ENCODE results near the gene AIF1. TPM values are rescaled to one million over a fixed set of nuclear protein-coding genes. Genes with fewer than 3 reads are reported as not detected.

AIF1 gene
- total and polyA plus RNA-seq, 7 experiments from 2014 or later: 33.1 to 182 (median 71.0) TPM

- Histone ChIP-seq H3K27me3 (ENCODE audit: control insufficient read depth in 2 of 2, insufficient read depth in 2 of 2, low read length in 2 of 2) (no peaks in the 10 kb centered on the region), H3K36me3 (ENCODE audit: control insufficient read depth in 2 of 3, insufficient read depth in 3 of 3, low read length in 3 of 3) (no peaks in the 10 kb centered on the region), H3K9me3 (ENCODE audit: control insufficient read depth in 2 of 3, low read length in 3 of 3) (no peaks in the 10 kb centered on the region), H3K4me1 (ENCODE audit: control insufficient read depth in 2 of 2, insufficient read depth in 2 of 2, low read length in 2 of 2) (peaks cover 0 to 23% of the 10 kb centered on the region in 2 donors), H3K4me3 (ENCODE audit: low read length) (no peak overlapping the region), H3K27ac (ENCODE audit: low read depth, low read length) (no peak overlapping the region)
- intact Hi-C loops (cut with micrococcal nuclease): no loop called here
- peaks cover 0 to 3% (median 0%) of the 10 kb centered on the region in 5 donors for H3K27me3 Mint-ChIP-seq
- H3K4me1 Mint-ChIP-seq: peaks cover 23 to 43% (median 36%) of the 10 kb centered on the region in 7 donors
- POLR2A ChIA-PET: interaction anchor here (0.9 to 66.4 kb wide), 2 partner anchors 35 to 50 kb away, joined by 3 to 3078 read pairs; partner anchors contain the start of genes ATP6V1G2, DDX39B, LST1 and LTA
- H3K36me3 Mint-ChIP-seq: peaks cover 0 to 9% (median 0%) of the 10 kb centered on the region in 5 donors
- DNase-seq (no peak), ATAC-seq (peak; percentile 49)
- H3K9me3 Mint-ChIP-seq: peaks cover 0 to 1% (median 0%) of the 10 kb centered on the region in 11 donors
- CTCF ChIA-PET: interaction anchor here (0.8 kb wide), 1 partner anchor 16 kb away, joined by 3 read pairs; no protein-coding TSS in a partner anchor
- H3K4me3 Mint-ChIP-seq: peak overlapping the region in 1 of 10 donors; percentile 6
- peak overlapping the region in 4 of 9 donors; percentile 48 to 93 (median 90) for H3K27ac Mint-ChIP-seq
Observed at GRCh38 chr6:31614075-31614619, 887 bp upstream of the AIF1 start.

- H3K4me1 ChIP-seq (ENCODE audit: control insufficient read depth in 2 of 2, insufficient read depth in 2 of 2, low read length in 2 of 2): peaks cover 3 to 26% of the 10 kb centered on the region in 2 donors
- Mint-ChIP-seq H3K27ac (peak overlapping the region; percentile 79 to 94 (median 90)), H3K4me3 (peak overlapping the region; percentile 77 to 91 (median 86)), H3K4me1 (peaks cover 23 to 54% (median 46%) of the 10 kb centered on the region in 7 donors), H3K9me3 (peaks cover 0 to 1% (median 0%) of the 10 kb centered on the region in 11 donors), H3K36me3 (peaks cover 0 to 12% (median 0%) of the 10 kb centered on the region in 5 donors), H3K27me3 (peaks cover 0 to 3% (median 0%) of the 10 kb centered on the region in 5 donors)
- POLR2A ChIA-PET: interaction anchor here (1.2 to 66.4 kb wide), 6 partner anchors 13 to 52 kb away, joined by 3 to 3078 read pairs (median 12); partner anchors contain the start of genes ATP6V1G2, BAG6, DDX39B and GPANK1
- H3K9me3 ChIP-seq (ENCODE audit: control insufficient read depth in 2 of 3, low read length in 3 of 3): no peaks in the 10 kb centered on the region
- CTCF ChIA-PET: interaction anchor here (1.1 to 3.3 kb wide), 3 partner anchors 19 to 74 kb away, joined by 3 to 26 read pairs (median 3); partner anchors contain the start of gene DDX39B
- no peaks in the 10 kb centered on the region for H3K27me3 ChIP-seq (ENCODE audit: control insufficient read depth in 2 of 2, insufficient read depth in 2 of 2, low read length in 2 of 2)
- DNase-seq: peak in 8 of 9 donors; percentile 36 to 55 (median 46)
- no peaks in the 10 kb centered on the region for H3K36me3 ChIP-seq (ENCODE audit: control insufficient read depth in 2 of 3, insufficient read depth in 3 of 3, low read length in 3 of 3)
- no peak for ATAC-seq
- H3K4me3 ChIP-seq (ENCODE audit: low read length): peak overlapping the region; percentile 59
- intact Hi-C loops (cut with micrococcal nuclease): no loop called here
- H3K27ac ChIP-seq (ENCODE audit: low read depth, low read length): peak overlapping the region; percentile 70
Observed at GRCh38 chr6:31615748-31616147, 714 bp downstream of the AIF1 start.

- no peaks in the 10 kb centered on the region for H3K9me3 ChIP-seq (ENCODE audit: control insufficient read depth in 2 of 3, low read length in 3 of 3)
- ChIA-PET POLR2A (interaction anchor here (0.6 to 66.4 kb wide), 7 partner anchors 14 to 218 kb away, joined by 3 to 3078 read pairs (median 6); partner anchors contain the start of genes ATP6V1G2, BAG6, DDX39B and GPANK1), CTCF (interaction anchor here (1.0 to 3.3 kb wide), 3 partner anchors 20 to 66 kb away, joined by 4 to 26 read pairs (median 5); no protein-coding TSS in a partner anchor)
- H3K36me3 Mint-ChIP-seq: peaks cover 0 to 15% (median 0%) of the 10 kb centered on the region in 5 donors
- H3K9me3 Mint-ChIP-seq: peaks cover 0 to 2% (median 0%) of the 10 kb centered on the region in 11 donors
- H3K36me3 ChIP-seq (ENCODE audit: control insufficient read depth in 2 of 3, insufficient read depth in 3 of 3, low read length in 3 of 3): no peaks in the 10 kb centered on the region
- peak overlapping the region; percentile 70 for H3K27ac ChIP-seq (ENCODE audit: low read depth, low read length)
- peak overlapping the region; percentile 23 to 87 (median 82) for H3K4me3 Mint-ChIP-seq
- intact Hi-C loops (cut with micrococcal nuclease): no loop called here
- H3K27me3 Mint-ChIP-seq: no peaks in the 10 kb centered on the region
- peak overlapping the region; percentile 18 to 94 (median 90) for H3K27ac Mint-ChIP-seq
- no peak for DNase-seq
- ATAC-seq: no peak
- H3K4me1 ChIP-seq (ENCODE audit: control insufficient read depth in 2 of 2, insufficient read depth in 2 of 2, low read length in 2 of 2): peaks cover 12 to 26% of the 10 kb centered on the region in 2 donors
- peak overlapping the region; percentile 59 for H3K4me3 ChIP-seq (ENCODE audit: low read length)
- peaks cover 32 to 65% (median 56%) of the 10 kb centered on the region in 7 donors for H3K4me1 Mint-ChIP-seq
- no peaks in the 10 kb centered on the region for H3K27me3 ChIP-seq (ENCODE audit: control insufficient read depth in 2 of 2, insufficient read depth in 2 of 2, low read length in 2 of 2)
Observed at GRCh38 chr6:31617010-31617409, 2.0 kb downstream of the AIF1 start.

- H3K4me3 ChIP-seq (ENCODE audit: low read length): peak overlapping the region; percentile 90
- H3K27me3 Mint-ChIP-seq: no peaks in the 10 kb centered on the region
- intact Hi-C loops (cut with micrococcal nuclease): loop anchor here (1.0 to 5.0 kb wide), 24 partner anchors 19 to 1232 kb away; partner anchors contain the start of genes ABHD16A (in 2 of the 2), BAG6 (in 2 of the 2), NELFE (in 2 of the 2) and NFKBIL1 (in 2 of the 2)
- DNase-seq (peak; percentile 81 to 97 (median 94)), ATAC-seq (peak; percentile 88)
- peaks cover 14 to 23% of the 10 kb centered on the region in 2 donors for H3K4me1 ChIP-seq (ENCODE audit: control insufficient read depth in 2 of 2, insufficient read depth in 2 of 2, low read length in 2 of 2)
- H3K4me3 Mint-ChIP-seq: peak overlapping the region; percentile 87 to 97 (median 93)
- H3K27ac Mint-ChIP-seq: peak overlapping the region; percentile 95 to 99 (median 96)
- peak overlapping the region; percentile 96 for H3K27ac ChIP-seq (ENCODE audit: low read depth, low read length)
- ChIA-PET POLR2A (interaction anchor here (0.6 to 66.4 kb wide), 12 partner anchors 18 to 1806 kb away, joined by 3 to 3078 read pairs (median 4); partner anchors contain the start of genes ATP6V1G2, BAG6, C6orf47 and CSNK2B), CTCF (interaction anchor here (0.6 to 0.7 kb wide), 2 partner anchors 32 to 1097 kb away, joined by 3 read pairs; partner anchors contain the start of gene BAG6)
- peaks cover 0 to 30% (median 4%) of the 10 kb centered on the region in 5 donors for H3K36me3 Mint-ChIP-seq
- peaks cover 26 to 60% (median 53%) of the 10 kb centered on the region in 7 donors for H3K4me1 Mint-ChIP-seq
- H3K27me3 ChIP-seq (ENCODE audit: control insufficient read depth in 2 of 2, insufficient read depth in 2 of 2, low read length in 2 of 2): no peaks in the 10 kb centered on the region
- H3K36me3 ChIP-seq (ENCODE audit: control insufficient read depth in 2 of 3, insufficient read depth in 3 of 3, low read length in 3 of 3): peaks cover 0 to 17% (median 4%) of the 10 kb centered on the region in 3 experiments
- H3K9me3 ChIP-seq (ENCODE audit: control insufficient read depth in 2 of 3, low read length in 3 of 3): no peaks in the 10 kb centered on the region
- peaks cover 0 to 2% (median 0%) of the 10 kb centered on the region in 11 donors for H3K9me3 Mint-ChIP-seq
Observed at GRCh38 chr6:31619805-31620585, 5.0 kb downstream of the AIF1 start.

GRCh38 chr6:31620586-31621319 lies 5.7 kb downstream of the AIF1 start, which contains the start of gene PRRC2A:
Gene PRRC2A, plus strand, starts transcription at chr6:31620715. Its CDS starts 2,075 bp downstream, at chr6:31622790.
- Mint-ChIP-seq H3K4me1 (peaks cover 21 to 53% (median 46%) of the 10 kb centered on the region in 7 donors), H3K4me3 (peak within 1 kb of the TSS; percentile 87 to 97 (median 93)), H3K27me3 (no peaks in the 10 kb centered on the region), H3K9me3 (peaks cover 0 to 2% (median 0%) of the 10 kb centered on the region in 11 donors), H3K36me3 (peaks cover 0 to 37% (median 4%) of the 10 kb centered on the region in 5 donors), H3K27ac (peak within 1 kb of the TSS; percentile 95 to 99 (median 96))
- H3K36me3 ChIP-seq (ENCODE audit: control insufficient read depth in 2 of 3, insufficient read depth in 3 of 3, low read length in 3 of 3): peaks cover 6 to 24% (median 6%) of the 10 kb centered on the region in 3 experiments
- DNase-seq: peak in 4 of 9 donors; percentile 77 to 93 (median 88)
- intact Hi-C loops (cut with micrococcal nuclease): loop anchor here (1.0 to 5.0 kb wide), 24 partner anchors 18 to 1232 kb away; partner anchors contain the start of genes ABHD16A (in 2 of the 2), BAG6 (in 2 of the 2), NELFE (in 2 of the 2) and NFKBIL1 (in 2 of the 2)
- H3K4me1 ChIP-seq (ENCODE audit: control insufficient read depth in 2 of 2, insufficient read depth in 2 of 2, low read length in 2 of 2): peaks cover 14 to 15% of the 10 kb centered on the region in 2 donors
- POLR2A ChIA-PET: interaction anchor here (0.6 to 66.4 kb wide), 16 partner anchors 15 to 1805 kb away, joined by 3 to 3078 read pairs (median 4); partner anchors contain the start of genes ATP6V1G2, BAG6, C6orf47 and CSNK2B
- H3K27me3 ChIP-seq (ENCODE audit: control insufficient read depth in 2 of 2, insufficient read depth in 2 of 2, low read length in 2 of 2): no peaks in the 10 kb centered on the region
- CTCF ChIA-PET: no interaction called here
- H3K27ac ChIP-seq (ENCODE audit: low read depth, low read length): peak within 1 kb of the TSS; percentile 96
- H3K4me3 ChIP-seq (ENCODE audit: low read length): peak within 1 kb of the TSS; percentile 90
- ATAC-seq: peak; percentile 42
- no peaks in the 10 kb centered on the region for H3K9me3 ChIP-seq (ENCODE audit: control insufficient read depth in 2 of 3, low read length in 3 of 3)

All from naive thymus-derived CD4-positive, alpha-beta T cell (primary cell).